Endothelial cell of umbilical vein (primary cell): ENCODE data around the gene GRM7. TPM values are rescaled to one million over a fixed set of nuclear protein-coding genes. Genes with fewer than 3 reads are reported as not detected.

Experiments used
- BruUV-seq: library from RNA; stranded (reverse); fragments of 400-500 nt; replicated peaks from 2 replicates; lab custom pipeline; 2021; lab: Mats Ljungman, UMichigan
- CTCF ChIA-PET: fragments of 300-600, 350-600 bp; sonication (Branson Sonifier 250); formaldehyde crosslinking; loops from one replicate; lab custom pipeline; 2021; ENCODE audit warnings: antibody characterized with exemption, inconsistent platforms; lab: Charles Lee
- POLR2A ChIA-PET: fragments of 300-600, 350-600 bp; sonication (Branson Sonifier 250); formaldehyde crosslinking; loops from one replicate; lab custom pipeline; 2021; ENCODE audit warnings: antibody characterized with exemption, inconsistent platforms; lab: Charles Lee
- DNase-seq: peaks from one replicate; pipeline ENCODE4 v3.0.0-alpha.2; 2011; ENCODE audit warnings: low read depth, low spot score
- FAIRE-seq: peaks from 2 replicates; lab custom pipeline; 2011; peaks lifted over from hg19 to GRCh38; lab: Jason Lieb, UNC
- H2AFZ ChIP-seq: 2 replicates; pipeline ENCODE4 v1.6.0; 2012; ENCODE audit warnings: low read depth, low read length, control low read depth, inconsistent platforms
- H3K27ac ChIP-seq: 2 replicates; pipeline ENCODE4 v1.5.1; 2011; ENCODE audit warnings: low read depth, mild to moderate bottlenecking, control low read depth, low read length, moderate library complexity; ENCODE audit not compliant: insufficient read depth
- H3K27me3 ChIP-seq, 2 experiments: 2 replicates each; pipeline versions ENCODE4 v1.6.0 to v1.6.1; 2011; ENCODE audit warnings: low read length in 2 of 2, mixed read lengths in 1 of 2; ENCODE audit not compliant: control insufficient read depth in 2 of 2, insufficient read depth in 2 of 2
- H3K36me3 ChIP-seq, 2 experiments: 2 replicates in 1 of 2; 3 replicates in 1 of 2; pipeline ENCODE4 v1.5.1; 2011; ENCODE audit warnings: low read length in 2 of 2, mild to moderate bottlenecking in 1 of 2, moderate library complexity in 1 of 2; ENCODE audit not compliant: control insufficient read depth in 2 of 2, insufficient read depth in 2 of 2; ENCODE audit errors: extremely low read depth in 1 of 2
- H3K4me1 ChIP-seq: 3 replicates; pipeline ENCODE4 v1.5.1; 2011; ENCODE audit warnings: mild to moderate bottlenecking, low read length; ENCODE audit not compliant: control insufficient read depth, insufficient read depth; ENCODE audit errors: extremely low read depth
- H3K4me2 ChIP-seq: 2 replicates; pipeline ENCODE4 v1.6.1; 2011; ENCODE audit warnings: low read length, control low read depth, mixed read lengths; ENCODE audit not compliant: insufficient read depth
- H3K4me3 ChIP-seq, 3 experiments: fragments of 200-600 bp in 1 of 3; sonication (generic), shearing (Covaris generic) in 1 of 3; replicated peaks in 1 of 3; 2 replicates each; pipeline ENCODE4 v1.5.1; 2011 to 2016; ENCODE audit warnings: control low read depth in 3 of 3, low read length in 3 of 3, mild to moderate bottlenecking in 2 of 3, inconsistent platforms in 1 of 3, low read depth in 1 of 3, moderate library complexity in 1 of 3; ENCODE audit not compliant: insufficient read depth in 1 of 3
- H3K79me2 ChIP-seq: 2 replicates; pipeline ENCODE4 v1.6.0; 2012; ENCODE audit warnings: low read length, inconsistent platforms; ENCODE audit not compliant: control insufficient read depth, insufficient read depth
- H3K9ac ChIP-seq: replicated peaks from 2 replicates; pipeline ENCODE3; 2011; ENCODE audit warnings: low read length, control low read depth; ENCODE audit not compliant: insufficient read depth; ENCODE audit errors: extremely low read depth
- H3K9me1 ChIP-seq: replicated peaks from 3 replicates; pipeline ENCODE4 v1.6.0; 2011; ENCODE audit warnings: mild to moderate bottlenecking, low read length; ENCODE audit not compliant: control insufficient read depth, insufficient read depth; ENCODE audit errors: extremely low read depth
- H3K9me3 ChIP-seq: replicated peaks from 2 replicates; pipeline ENCODE4 v1.5.1; 2012; ENCODE audit warnings: low read length, inconsistent platforms; ENCODE audit not compliant: control insufficient read depth, insufficient read depth
- H4K20me1 ChIP-seq: replicated peaks from 2 replicates; pipeline ENCODE3; 2011; ENCODE audit warnings: mild to moderate bottlenecking, low read length; ENCODE audit not compliant: control insufficient read depth, insufficient read depth; ENCODE audit errors: extremely low read depth
- CTCF ChIP-seq, 2 donors: IDR thresholded peaks; 1 replicate in 1 of 2; 2 replicates in 1 of 2; pipeline ENCODE4 v1.5.1; 2011; ENCODE audit warnings: low read length in 2 of 2, mild to moderate bottlenecking in 2 of 2, moderate library complexity in 2 of 2, control low read depth in 1 of 2, inconsistent platforms in 1 of 2, low read depth in 1 of 2; ENCODE audit not compliant: insufficient read depth in 1 of 2; ENCODE audit errors: extremely low read depth in 1 of 2
- EZH2 ChIP-seq: IDR thresholded peaks from 2 replicates; pipeline ENCODE4 v1.6.1; 2012; ENCODE audit warnings: borderline replicate concordance, low read depth, mild to moderate bottlenecking, moderate library complexity, low read length, inconsistent platforms; ENCODE audit not compliant: severe bottlenecking
- GATA2 ChIP-seq: IDR thresholded peaks from 2 replicates; pipeline ENCODE4 v1.7.0; 2011; ENCODE audit warnings: low read depth, mild to moderate bottlenecking, moderate library complexity, mixed read lengths, low read length; ENCODE audit not compliant: insufficient read length, insufficient read depth
- JUN ChIP-seq: IDR thresholded peaks from 2 replicates; pipeline ENCODE4 v1.6.1; 2011; ENCODE audit warnings: borderline replicate concordance, low read depth; ENCODE audit not compliant: insufficient read length, insufficient read depth
- MAX ChIP-seq: IDR thresholded peaks from 2 replicates; pipeline ENCODE4 v1.6.1; 2011; ENCODE audit not compliant: insufficient read depth, insufficient read length
- MYC ChIP-seq: IDR thresholded peaks from one replicate; pipeline ENCODE4 v1.6.1; 2011; ENCODE audit warnings: mild to moderate bottlenecking, low read depth, low read length
- POLR2A ChIP-seq: IDR thresholded peaks from 2 replicates; pipeline ENCODE4 v1.6.1; 2012; ENCODE audit warnings: low read depth, mild to moderate bottlenecking, control low read depth, low read length
- POLR2AphosphoS5 ChIP-seq: IDR thresholded peaks from 2 replicates; pipeline ENCODE4 v1.6.1; 2012; ENCODE audit warnings: low read depth, mild to moderate bottlenecking, control low read depth, low read length, moderate library complexity; ENCODE audit not compliant: insufficient read depth
- dilution Hi-C: fragments of 300-500 bp; cut with MboI; formaldehyde crosslinking; loops from one replicate; pipeline ENCODE4 v1.15.0; 2019; ENCODE audit warnings: low sequenced_read_pairs; ENCODE audit not compliant: extremely low pct_ligation_motif_present
- intact Hi-C: fragments of 100-400 bp; cut with micrococcal nuclease; formaldehyde crosslinking; loops from one replicate; pipeline ENCODE4 v1.10.0; 2022
- polyA plus RNA-seq, 4 experiments: library from polyadenylated mRNA; depleted of rRNA in 3 of 4; stranded (reverse) in 3 of 4; unstranded in 1 of 4; fragments of >200 nt; gene quantifications; 2 replicates each; pipeline versions ENCODE4 v1.2.1 to v1.2.3, GENCODE V29; 2011 to 2012; ENCODE audit warnings: missing spikeins in 1 of 4
- total RNA-seq: library from RNA; stranded (reverse); gene quantifications from 2 replicates; pipeline ENCODE4 v1.2.3, GENCODE V29; 2021

GRM7 gene
- total and polyA plus RNA-seq, 2 donors (not counting 3 experiments of a cell fraction or from before 2014, with no cell fraction given) = 0.12 TPM; not detected in 1

- TF ChIP-seq JUN (no peak), GATA2 (no peak), POLR2AphosphoS5 (no peak), MYC (no peak), POLR2A (no peak), MAX (no peak), EZH2 (no peak), CTCF (IDR thresholded peaks at IDR 0.05; ENCODE audit: extremely low read depth in 1 of 2, insufficient read depth in 1 of 2, low read depth in 1 of 2, low read length in 2 of 2) (no peak)
- Histone ChIP-seq H3K27me3 (no peaks in the 10 kb centered on the region), H3K79me2 (no peaks in the 10 kb centered on the region), H3K4me3 (no peak overlapping the region), H3K9ac (no peak overlapping the region), H3K9me1 (no peaks in the 10 kb centered on the region), H4K20me1 (no peaks in the 10 kb centered on the region), H3K4me2 (no peak overlapping the region), H3K27ac (no peak overlapping the region), H3K4me1 (peaks cover 2% of the 10 kb centered on the region), H3K36me3 (no peaks in the 10 kb centered on the region), H2AFZ (no peak overlapping the region), H3K9me3 (no peaks in the 10 kb centered on the region)
- intact Hi-C loops = loop anchor here (10.0 kb wide), 1 partner anchor 681 kb away; no protein-coding TSS in a partner anchor
- dilution Hi-C loops = no loop called here
- ChIA-PET CTCF (no interaction called here), POLR2A (no interaction called here)
- no peak for FAIRE-seq
- BruUV-seq = no TSS peak
- no peak for DNase-seq
Measured at GRCh38 chr3:7194071-7194835, 333.3 kb downstream of the GRM7 start.
